ENCODE data around the gene SLC9B2.

Gene SLC9B2

GRCh38 chr4:102988429-102989020, 88.0 kb downstream of the SLC9B2 start:
- ATAC-seq (ENCODE audit: insufficient read depth, low read depth) (no peak), DNase-seq (no peak)
- Histone ChIP-seq H3K79me2 (ENCODE audit: insufficient read depth, low read length) (no peaks in the 10 kb centered on the region), H4K20me1 (ENCODE audit: insufficient read depth, low read length) (no peaks in the 10 kb centered on the region), H3K27ac (ENCODE audit: low read length) (no peak overlapping the region), H3K4me3 (ENCODE audit: low read depth in 1 of 2, low read length in 2 of 2) (no peak overlapping the region), H3K36me3 (ENCODE audit: insufficient read depth, low read length) (no peaks in the 10 kb centered on the region), H3K4me1 (ENCODE audit: insufficient read depth, low read length) (no peaks in the 10 kb centered on the region), H3K9ac (ENCODE audit: low read depth, low read length) (no peak overlapping the region), H2AFZ (ENCODE audit: low read depth, low read length) (no peak overlapping the region), H3K9me3 (ENCODE audit: insufficient read depth, low read length, severe bottlenecking) (peaks cover 5% of the 10 kb centered on the region), H3K4me2 (ENCODE audit: insufficient read depth, low read length) (no peak overlapping the region), H3K27me3 (ENCODE audit: insufficient read depth, low read length, poor library complexity) (no peaks in the 10 kb centered on the region)
- TF ChIP-seq CTCF (IDR thresholded peaks at IDR 0.05; ENCODE audit: borderline replicate concordance, extremely low read depth, low read length, poor library complexity, severe bottlenecking), result no peak
- no peak for TF ChIP-seq EZH2 (IDR thresholded peaks at IDR 0.05; ENCODE audit: borderline replicate concordance, low read depth, low read length, severe bottlenecking)

GRCh38 chr4:102981005-102981404, 95.6 kb downstream of the SLC9B2 start:
- Histone ChIP-seq H3K27me3 (ENCODE audit: insufficient read depth, low read length, poor library complexity) (no peaks in the 10 kb centered on the region), H3K4me2 (ENCODE audit: insufficient read depth, low read length) (no peak overlapping the region)
- ATAC-seq (ENCODE audit: insufficient read depth, low read depth), result no peak

More at GRCh38 chr4:102981005-102981404, 95.6 kb downstream of the SLC9B2 start:
- Histone ChIP-seq H3K9me3 (ENCODE audit: insufficient read depth, low read length, severe bottlenecking) (no peaks in the 10 kb centered on the region), H3K4me3 (ENCODE audit: low read depth in 1 of 2, low read length in 2 of 2) (no peak overlapping the region), H4K20me1 (ENCODE audit: insufficient read depth, low read length) (no peaks in the 10 kb centered on the region), H3K9ac (ENCODE audit: low read depth, low read length) (no peak overlapping the region), H3K4me1 (ENCODE audit: insufficient read depth, low read length) (no peaks in the 10 kb centered on the region), H3K79me2 (ENCODE audit: insufficient read depth, low read length) (no peaks in the 10 kb centered on the region), H3K36me3 (ENCODE audit: insufficient read depth, low read length) (no peaks in the 10 kb centered on the region), H2AFZ (ENCODE audit: low read depth, low read length) (no peak overlapping the region), H3K27ac (ENCODE audit: low read length) (no peak overlapping the region)
- DNase-seq, result no peak
- TF ChIP-seq CTCF (IDR thresholded peaks at IDR 0.05; ENCODE audit: borderline replicate concordance, extremely low read depth, low read length, poor library complexity, severe bottlenecking) (no peak), EZH2 (IDR thresholded peaks at IDR 0.05; ENCODE audit: borderline replicate concordance, low read depth, low read length, severe bottlenecking) (no peak)

Measured in DND-41 (cell line).